Breast epithelium (tissue), 3 donors: ENCODE data around the gene DYSF.

Source experiments
- POLR2A ChIP-seq: fragments of 450-650 bp; IDR thresholded peaks from one replicate; pipeline ENCODE4 v1.6.1; 2016; ENCODE audit warnings: antibody characterized with exemption, mild to moderate bottlenecking, moderate library complexity
- POLR2AphosphoS5 ChIP-seq, 3 donors: sonication (generic); formaldehyde crosslinking; IDR thresholded peaks; one replicate each; pipeline ENCODE4 v1.6.1; 2017; ENCODE audit warnings: antibody characterized with exemption in 3 of 3
- TF ChIP-seq, protein P1 (sequence below), 3 donors: fragments of 450-650 bp; IDR thresholded peaks; one replicate each; pipeline ENCODE4 v1.5.1; 2016 to 2017; ENCODE audit warnings: antibody characterized with exemption in 3 of 3, mild to moderate bottlenecking in 3 of 3, moderate library complexity in 3 of 3

DNA sequence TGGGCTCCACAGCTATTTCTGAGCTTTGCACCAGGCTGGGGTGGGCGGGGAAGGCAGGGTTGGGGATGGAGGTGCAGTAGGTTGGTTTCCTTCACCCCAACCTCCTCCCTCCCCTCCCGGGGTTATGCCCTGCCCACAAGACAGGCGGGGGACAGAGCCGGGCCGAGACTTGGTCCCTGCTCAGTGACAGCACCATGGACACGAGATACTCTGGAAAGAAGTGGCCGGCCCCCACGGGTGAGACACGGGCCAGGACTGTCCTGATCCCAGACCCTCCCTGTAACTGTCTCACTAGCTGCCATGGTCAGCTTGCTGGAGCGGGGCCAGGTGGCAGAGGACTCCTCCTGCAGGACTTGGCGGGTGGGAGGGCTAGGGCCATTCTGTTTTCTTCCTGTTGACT is 59.7 kb downstream of the DYSF start:
- no peak for TF ChIP-seq POLR2A
- TF ChIP-seq, protein P1, sequence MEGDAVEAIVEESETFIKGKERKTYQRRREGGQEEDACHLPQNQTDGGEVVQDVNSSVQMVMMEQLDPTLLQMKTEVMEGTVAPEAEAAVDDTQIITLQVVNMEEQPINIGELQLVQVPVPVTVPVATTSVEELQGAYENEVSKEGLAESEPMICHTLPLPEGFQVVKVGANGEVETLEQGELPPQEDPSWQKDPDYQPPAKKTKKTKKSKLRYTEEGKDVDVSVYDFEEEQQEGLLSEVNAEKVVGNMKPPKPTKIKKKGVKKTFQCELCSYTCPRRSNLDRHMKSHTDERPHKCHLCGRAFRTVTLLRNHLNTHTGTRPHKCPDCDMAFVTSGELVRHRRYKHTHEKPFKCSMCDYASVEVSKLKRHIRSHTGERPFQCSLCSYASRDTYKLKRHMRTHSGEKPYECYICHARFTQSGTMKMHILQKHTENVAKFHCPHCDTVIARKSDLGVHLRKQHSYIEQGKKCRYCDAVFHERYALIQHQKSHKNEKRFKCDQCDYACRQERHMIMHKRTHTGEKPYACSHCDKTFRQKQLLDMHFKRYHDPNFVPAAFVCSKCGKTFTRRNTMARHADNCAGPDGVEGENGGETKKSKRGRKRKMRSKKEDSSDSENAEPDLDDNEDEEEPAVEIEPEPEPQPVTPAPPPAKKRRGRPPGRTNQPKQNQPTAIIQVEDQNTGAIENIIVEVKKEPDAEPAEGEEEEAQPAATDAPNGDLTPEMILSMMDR (IDR thresholded peaks at IDR 0.05), result no peak
- TF ChIP-seq POLR2AphosphoS5 (IDR thresholded peaks at IDR 0.05), result no peak
